ENCODE data around the gene FAM3D.

Gene FAM3D

GRCh38 chr3:58698246-58698645, 31.7 kb upstream of the FAM3D start:
- TF ChIP-seq CTCF (IDR thresholded peaks at IDR 0.05): no peak

GRCh38 chr3:58697561-58697960, 31.0 kb upstream of the FAM3D start:
- TF ChIP-seq CTCF (IDR thresholded peaks at IDR 0.05): no peak

- TF ChIP-seq CTCF (IDR thresholded peaks at IDR 0.05): no peak
Observed at GRCh38 chr3:58696093-58696492, 29.5 kb upstream of the FAM3D start.

GRCh38 chr3:58693940-58694850, 27.6 kb upstream of the FAM3D start:
- no peak for TF ChIP-seq CTCF (IDR thresholded peaks at IDR 0.05)

GRCh38 chr3:58692484-58692883, 25.9 kb upstream of the FAM3D start:
- TF ChIP-seq CTCF (IDR thresholded peaks at IDR 0.05): no peak

- TF ChIP-seq CTCF (IDR thresholded peaks at IDR 0.05): no peak
Observed at GRCh38 chr3:58691997-58692396, 25.4 kb upstream of the FAM3D start.

GRCh38 chr3:58690490-58690889, 23.9 kb upstream of the FAM3D start:
- TF ChIP-seq CTCF (IDR thresholded peaks at IDR 0.05): no peak

Measured in LNCAP (cell line).